ENCODE results near the gene GPSM3.
"Not testable (repeated sequence)": the region's sequence is repeated elsewhere in the genome, so short reads cannot be mapped to it uniquely, and the experiment has no call there.

Gene GPSM3

GRCh38 chr6:32192608-32193039 lies at the start of gene GPSM3:
TSS of gene GPSM3 (minus strand) at chr6:32192643. CDS start at chr6:32192513, 130 bp downstream.
- DNase-seq, result no peak

GRCh38 chr6:32240686-32241085 lies 48.2 kb upstream of the GPSM3 start:
- DNase-seq, result no peak

DNA sequence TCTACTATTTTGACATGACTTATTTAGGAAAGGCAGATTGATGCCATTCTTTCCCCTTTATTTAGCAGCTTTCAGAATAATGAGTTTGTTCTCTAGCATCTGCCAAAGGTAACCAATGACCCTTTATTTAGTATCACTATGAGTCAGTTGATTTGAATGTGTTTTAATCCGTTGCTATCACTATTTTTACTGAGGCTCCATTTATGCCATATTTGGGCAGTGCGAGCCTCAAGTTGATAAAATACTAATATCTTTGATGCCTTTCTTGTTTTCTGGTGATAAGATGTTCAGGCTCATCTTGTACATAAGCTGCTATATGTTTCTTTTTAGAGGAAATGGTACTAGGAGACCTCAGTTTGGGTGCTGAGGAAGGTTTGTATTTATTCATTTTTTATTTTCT lies 47.0 kb upstream of the GPSM3 start:
- DNase-seq, result no peak

DNA sequence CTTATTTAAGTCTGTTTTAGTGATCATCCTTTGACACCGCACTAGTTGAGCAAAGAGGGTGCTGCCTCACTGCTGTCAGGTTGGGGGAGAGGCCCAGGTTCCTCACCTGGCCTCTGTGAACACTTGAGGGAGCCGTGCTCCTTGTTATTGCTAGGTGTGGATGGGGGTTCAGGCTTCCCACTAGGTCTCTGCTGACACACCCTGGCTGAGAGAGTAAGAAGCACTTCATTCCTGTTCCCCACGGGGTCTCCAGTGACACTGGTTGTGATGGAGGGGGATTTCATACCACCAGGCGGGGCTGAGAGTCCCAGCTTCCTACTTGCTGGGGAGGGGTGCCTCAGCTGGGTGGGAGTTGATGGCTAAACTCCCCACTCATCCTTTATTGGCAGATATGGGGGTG lies 42.5 kb upstream of the GPSM3 start:
- no peak for DNase-seq

DNA sequence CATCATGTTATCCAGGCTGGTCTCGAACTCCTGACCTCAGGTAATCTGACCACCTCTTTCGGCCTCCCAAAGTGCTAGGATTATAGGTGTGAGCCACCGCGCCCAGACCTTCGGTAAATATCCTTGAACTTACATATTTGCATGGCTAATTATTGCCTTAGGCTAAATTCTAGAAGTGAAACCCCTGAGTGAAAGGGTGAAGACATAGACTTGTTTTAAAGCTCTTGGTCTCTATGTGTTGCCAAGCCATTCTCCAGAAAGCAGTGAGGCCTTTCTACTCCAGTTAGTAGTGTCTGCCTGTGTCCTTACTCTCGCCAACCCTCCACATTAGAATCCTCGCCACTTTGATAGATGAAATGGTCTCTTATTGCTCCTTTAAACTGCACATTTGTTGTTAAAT lies 34.0 kb upstream of the GPSM3 start:
- no peak for DNase-seq

DNA sequence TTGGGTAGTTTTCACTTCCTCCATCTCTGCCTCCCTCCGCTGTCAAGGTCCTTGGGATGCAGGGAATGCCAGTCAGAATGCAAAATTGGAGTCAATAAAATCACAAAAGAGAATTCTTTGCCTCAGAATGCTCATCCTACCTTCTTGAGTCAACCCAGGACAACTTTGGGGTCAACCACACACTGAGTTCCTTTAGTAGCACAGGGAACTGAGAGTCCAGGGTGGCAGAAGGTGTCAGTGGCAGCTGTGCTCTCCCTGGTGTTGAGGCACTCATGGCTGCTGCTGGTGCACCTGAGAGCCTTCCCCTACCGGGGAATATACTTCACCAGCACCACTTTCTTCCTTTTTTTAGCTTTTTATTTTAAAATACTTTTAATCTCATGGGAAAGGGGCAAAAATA lies 32.3 kb upstream of the GPSM3 start:
- DNase-seq, result no peak

- no peak for DNase-seq
Measured at GRCh38 chr6:32223258-32224235, 31.1 kb upstream of the GPSM3 start, which contains the start of gene NOTCH4. TSS of gene NOTCH4 (minus strand) at chr6:32224067. CDS start at chr6:32223928, 139 bp downstream.

- no peak for DNase-seq
Measured at GRCh38 chr6:32222333-32223230, 30.1 kb upstream of the GPSM3 start.

- no peak for DNase-seq
Measured at GRCh38 chr6:32220021-32220420, 27.6 kb upstream of the GPSM3 start.

DNA sequence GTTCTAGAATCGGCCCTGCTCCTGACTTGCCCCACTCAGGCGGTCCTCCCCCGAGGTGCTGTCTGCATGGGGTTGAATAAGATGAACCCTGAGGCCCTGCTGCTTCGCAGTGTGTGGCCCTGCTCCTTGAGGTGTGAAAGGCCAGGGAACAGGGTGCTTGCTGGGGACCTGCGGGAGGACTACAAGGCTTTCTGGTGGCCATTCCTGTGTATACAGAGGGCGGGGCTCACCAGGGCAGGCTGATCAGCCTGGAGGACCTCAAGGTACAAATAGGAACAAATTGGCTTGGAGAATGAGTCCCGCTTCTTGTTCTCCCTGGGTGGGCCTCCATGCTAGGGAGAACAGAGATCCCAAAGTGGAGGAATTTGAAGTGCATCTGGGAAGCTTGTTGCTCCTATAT lies 25.7 kb upstream of the GPSM3 start:
- DNase-seq, result no peak

DNA sequence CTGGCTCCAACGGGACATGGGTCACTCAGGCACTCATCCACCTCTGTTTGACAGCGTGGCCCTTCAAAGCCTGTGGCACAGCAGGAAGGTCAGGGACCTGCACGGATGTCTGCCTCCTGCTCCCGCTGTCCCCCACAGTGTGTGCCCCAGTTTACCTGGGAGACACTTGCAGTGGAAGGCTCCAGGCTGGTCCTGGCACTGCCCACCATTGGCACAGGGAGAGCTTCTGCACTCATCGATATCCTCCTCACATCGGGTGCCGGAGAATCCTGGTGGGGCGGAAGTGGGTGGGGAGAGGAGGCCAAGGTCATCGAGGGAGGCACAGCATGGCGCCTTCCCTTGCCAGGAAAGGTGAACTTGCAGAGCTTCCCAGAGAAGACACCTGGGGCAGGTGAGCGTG lies 24.6 kb upstream of the GPSM3 start:
- DNase-seq, result no peak

GRCh38 chr6:32216285-32216684 lies 23.8 kb upstream of the GPSM3 start:
- no peak for DNase-seq

GRCh38 chr6:32215617-32216016 lies 23.2 kb upstream of the GPSM3 start:
- DNase-seq, result no peak

DNA sequence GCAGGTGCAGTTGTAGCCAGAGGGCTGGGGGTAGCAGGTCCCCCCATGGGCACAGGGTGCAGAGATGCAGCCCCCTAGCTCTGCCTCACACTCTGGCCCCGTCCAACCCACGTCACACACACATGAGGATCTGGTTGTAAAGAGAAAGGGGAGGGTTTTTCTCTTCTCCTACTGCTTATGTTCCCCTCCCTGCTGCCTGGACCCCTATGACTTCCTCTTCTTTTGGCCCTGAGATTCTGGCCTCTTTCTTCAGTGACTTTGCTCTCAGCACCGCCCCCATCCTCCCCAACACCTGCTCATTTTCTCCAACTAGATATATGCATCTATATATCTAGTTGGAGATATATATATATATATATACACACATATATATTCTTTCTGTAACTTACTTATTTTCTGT lies 21.7 kb upstream of the GPSM3 start:
- DNase-seq, result no peak

- no peak for DNase-seq
Measured at GRCh38 chr6:32213649-32214048, 21.2 kb upstream of the GPSM3 start.

DNA sequence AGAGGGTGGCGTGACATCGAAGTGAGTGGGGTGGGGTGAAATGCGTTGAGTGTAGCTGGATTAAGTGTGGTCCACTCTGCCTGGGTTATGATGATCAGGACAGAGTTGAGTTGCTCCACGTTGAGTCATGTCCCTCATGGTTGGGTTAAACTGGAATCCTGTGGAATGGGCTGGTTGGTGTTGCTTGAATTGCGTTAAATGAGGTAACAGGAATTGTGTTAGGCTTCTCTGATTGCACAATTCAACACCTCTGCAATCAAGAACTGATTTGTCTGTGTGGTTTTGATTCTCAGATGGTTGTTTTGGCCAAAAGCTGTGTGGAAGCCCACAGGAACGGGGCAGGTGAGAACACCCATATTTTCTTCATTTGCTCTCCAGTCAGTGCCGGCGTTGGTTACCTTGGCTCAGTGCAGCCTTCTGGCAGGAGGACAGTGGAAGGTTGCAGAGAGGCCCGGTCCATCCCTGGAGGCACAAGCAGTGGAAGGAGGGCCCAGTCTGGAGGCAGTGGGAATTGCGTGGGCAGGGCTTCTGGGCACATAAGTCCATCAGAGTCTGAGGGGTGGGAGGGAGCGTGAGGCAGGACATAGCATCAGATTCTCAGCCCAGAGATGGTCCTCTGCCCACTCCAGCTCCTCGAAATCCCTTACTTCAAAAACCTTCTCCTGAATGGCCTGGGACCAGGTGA lies 19.8 kb upstream of the GPSM3 start:
- no peak for DNase-seq

GRCh38 chr6:32211432-32211831 lies 19.0 kb upstream of the GPSM3 start:
- not testable (repeated sequence) for DNase-seq

GRCh38 chr6:32210191-32210601 lies 17.8 kb upstream of the GPSM3 start:
- DNase-seq, result no peak

- no peak for DNase-seq
Measured at GRCh38 chr6:32208996-32209395, 16.6 kb upstream of the GPSM3 start.

DNA sequence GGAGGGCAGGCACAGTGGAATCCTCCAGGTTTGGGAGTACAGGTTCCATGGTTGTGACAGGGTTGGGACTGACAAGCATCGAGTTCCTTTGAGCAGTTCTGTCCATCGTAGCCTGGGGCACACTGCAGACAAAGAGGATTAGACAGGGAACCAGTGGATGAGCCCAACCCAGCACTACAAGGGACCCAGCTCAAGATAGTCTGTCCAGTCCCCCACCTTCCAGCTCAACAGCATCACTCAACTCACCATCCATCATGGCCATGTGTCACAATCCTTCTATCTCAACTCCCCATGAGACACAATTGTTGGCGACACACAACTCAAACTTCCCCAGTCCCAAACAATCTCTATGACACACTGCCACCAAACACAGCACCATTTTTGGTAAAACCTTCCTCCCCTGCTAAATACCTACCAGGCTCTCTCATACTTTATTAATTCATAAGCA lies 11.8 kb upstream of the GPSM3 start:
- DNase-seq, result no peak

DNA sequence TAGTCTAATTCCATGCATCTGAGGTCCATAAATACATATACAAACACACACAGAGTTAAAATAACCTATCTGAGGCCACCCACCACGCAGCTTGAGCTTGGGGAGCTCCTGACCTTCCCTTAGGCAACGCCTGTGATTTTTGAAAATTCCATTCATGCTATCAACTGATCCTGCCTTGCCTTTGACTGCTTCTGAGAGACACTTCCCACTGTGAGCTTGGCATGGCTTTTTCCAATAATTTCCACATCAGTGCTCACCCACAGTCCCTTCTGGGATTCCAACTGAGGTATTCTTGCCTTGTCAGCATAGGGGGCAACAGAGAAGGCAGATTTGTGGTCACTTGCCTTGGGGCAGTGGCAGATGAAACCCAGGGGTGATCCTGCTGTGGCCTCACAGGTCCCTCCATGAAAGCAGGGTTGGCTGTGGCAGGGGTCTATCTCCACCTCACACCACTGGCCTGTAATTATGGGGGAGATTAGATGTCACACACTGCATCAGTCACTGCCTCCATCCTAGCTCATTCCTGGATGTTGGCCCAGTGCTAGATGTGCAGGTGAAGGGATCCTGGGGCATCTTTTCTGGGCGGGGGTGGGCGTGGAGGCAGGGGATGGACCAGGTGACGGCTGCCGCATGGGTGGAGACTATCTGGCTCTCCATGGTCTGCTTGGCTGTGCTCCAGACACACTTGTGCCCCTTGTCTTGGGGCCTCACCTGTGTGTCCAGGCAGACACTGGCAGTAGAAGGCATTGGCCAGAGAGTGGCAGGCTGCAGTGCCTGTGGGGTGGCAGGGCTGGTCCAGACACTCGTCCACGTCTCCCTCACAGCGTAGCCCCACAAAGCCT lies 11.2 kb upstream of the GPSM3 start:
- no peak for DNase-seq

GRCh38 chr6:32202186-32202585 lies 9.7 kb upstream of the GPSM3 start:
- no peak for DNase-seq

Data from cortex of kidney (tissue), 1 donor.